CD4-positive, alpha-beta memory T cell (primary cell): Measurements from ENCODE around the gene SLU7. TPM values are rescaled to one million over a fixed set of nuclear protein-coding genes. Genes with fewer than 3 reads are reported as not detected.

Experiments used
- CTCF ChIA-PET: fragments of 350-600 bp; sonication (Branson Sonifier 250); formaldehyde crosslinking; loops from one replicate; lab custom pipeline; 2021; ENCODE audit warnings: inconsistent platforms; ENCODE audit not compliant: partially characterized antibody; lab: Charles Lee
- POLR2A ChIA-PET: fragments of 350-600 bp; sonication (Branson Sonifier 250); formaldehyde crosslinking; loops from one replicate; lab custom pipeline; 2021; ENCODE audit not compliant: partially characterized antibody; lab: Charles Lee
- DNase-seq, 5 donors: peaks; one replicate each; pipeline versions ENCODE4 v3.0.0 to v3.0.0-alpha.2; 2020 to 2022; ENCODE audit warnings: mixed read lengths in 1 of 5
- H3K27ac ChIP-seq: one replicate; pipeline ENCODE4 v1.7.0; 2013; ENCODE audit warnings: low read depth, low read length
- H3K27me3 ChIP-seq: 2 replicates; pipeline ENCODE4 v1.7.0; 2013; ENCODE audit warnings: mild to moderate bottlenecking, low read length, moderate library complexity; ENCODE audit not compliant: insufficient read depth
- H3K36me3 ChIP-seq: 2 replicates; pipeline ENCODE4 v1.7.0; 2013; ENCODE audit warnings: mild to moderate bottlenecking, low read length, moderate library complexity; ENCODE audit not compliant: insufficient read depth
- H3K4me1 ChIP-seq: 2 replicates; pipeline ENCODE4 v1.7.0; 2013; ENCODE audit warnings: mild to moderate bottlenecking, low read length, moderate library complexity; ENCODE audit not compliant: insufficient read depth
- H3K4me3 ChIP-seq, 2 donors: one replicate each; pipeline ENCODE4 v1.7.0; 2013; ENCODE audit warnings: low read length in 2 of 2, mild to moderate bottlenecking in 1 of 2
- H3K9me3 ChIP-seq, 2 donors: one replicate each; pipeline ENCODE4 v1.7.0; 2013; ENCODE audit warnings: low read length in 2 of 2, control low read depth in 1 of 2; ENCODE audit not compliant: control insufficient read depth in 1 of 2
- H3K27ac Mint-ChIP-seq, 7 donors: one replicate each; pipeline ENCODE4 v1.8.0; 2020 to 2021; ENCODE audit warnings: mixed read lengths in 7 of 7, mild to moderate bottlenecking in 6 of 7, inconsistent platforms in 3 of 7, moderate library complexity in 3 of 7
- H3K27me3 Mint-ChIP-seq, 2 donors: one replicate each; pipeline ENCODE4 v1.8.0; 2020 to 2021; ENCODE audit warnings: mixed read lengths in 2 of 2
- H3K36me3 Mint-ChIP-seq, 2 donors: one replicate each; pipeline ENCODE4 v1.8.0; 2020 to 2021; ENCODE audit warnings: mixed read lengths in 2 of 2, inconsistent platforms in 1 of 2, mild to moderate bottlenecking in 1 of 2
- H3K4me1 Mint-ChIP-seq, 4 donors: one replicate each; pipeline ENCODE4 v1.8.0; 2020 to 2021; ENCODE audit warnings: mixed read lengths in 4 of 4, mild to moderate bottlenecking in 1 of 4
- H3K4me3 Mint-ChIP-seq, 8 donors: one replicate each; pipeline ENCODE4 v1.8.0; 2020 to 2021; ENCODE audit warnings: mixed read lengths in 8 of 8, mild to moderate bottlenecking in 7 of 8, moderate library complexity in 6 of 8, inconsistent platforms in 3 of 8
- H3K9me3 Mint-ChIP-seq, 8 donors: one replicate each; pipeline ENCODE4 v1.8.0; 2020 to 2021; ENCODE audit warnings: mixed read lengths in 8 of 8, mild to moderate bottlenecking in 5 of 8, inconsistent platforms in 3 of 8, moderate library complexity in 1 of 8
- intact Hi-C: fragments of 100-400 bp; cut with micrococcal nuclease; formaldehyde crosslinking; loops from one replicate; pipeline ENCODE4 v1.15.1; 2023
- polyA plus RNA-seq, 2 donors: library from polyadenylated mRNA; unstranded; fragments of 300-500 nt; fragmentation: Illumina TruSeq; gene quantifications; one replicate each; pipeline ENCODE4 v1.2.3, GENCODE V29; 2021
- total RNA-seq, 2 experiments: library from RNA; stranded (reverse); gene quantifications; one replicate each; pipeline ENCODE4 v1.2.3, GENCODE V29; 2021

The SLU7 gene
- total and polyA plus RNA-seq, 4 experiments from 2014 or later: 50.8 to 93.9 (median 87.6) TPM

DNA sequence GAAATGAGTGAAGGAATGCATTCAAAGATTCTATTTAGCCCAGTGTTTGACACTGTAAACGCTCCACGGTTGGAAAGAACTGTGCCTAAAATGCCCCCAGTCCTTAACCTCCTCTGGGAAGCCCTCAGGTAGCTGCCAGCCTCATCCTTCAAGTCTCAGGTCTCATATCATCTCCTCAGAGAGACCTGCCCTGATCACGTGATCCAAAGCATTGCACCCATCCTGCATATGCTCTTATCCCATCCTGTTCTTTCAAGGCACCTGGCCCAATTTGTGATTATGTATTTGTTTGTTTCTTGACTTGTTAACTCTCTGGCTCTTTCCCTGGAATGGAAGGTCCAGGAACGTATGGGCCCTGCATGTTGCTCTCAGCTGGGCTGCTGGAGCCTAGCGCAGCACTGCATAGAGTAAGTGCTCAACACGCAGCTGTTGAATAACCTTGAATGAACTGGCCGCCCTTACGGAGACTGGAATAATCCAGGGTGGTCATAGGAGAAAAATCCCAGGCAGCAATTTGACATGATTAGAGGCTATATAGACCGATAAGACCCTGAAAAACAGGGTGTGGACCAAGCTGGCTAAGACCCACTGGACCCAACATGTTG lies 57.2 kb downstream of the SLU7 start:
- Histone ChIP-seq H3K27ac (no peak overlapping the region), H3K9me3 (no peaks in the 10 kb centered on the region), H3K4me3 (no peak overlapping the region), H3K36me3 (no peaks in the 10 kb centered on the region), H3K27me3 (no peaks in the 10 kb centered on the region), H3K4me1 (no peaks in the 10 kb centered on the region)
- Mint-ChIP-seq H3K27ac (no peak overlapping the region), H3K4me3 (no peak overlapping the region), H3K36me3 (no peaks in the 10 kb centered on the region), H3K9me3 (peaks cover 0 to 2% (median 0%) of the 10 kb centered on the region in 8 donors), H3K4me1 (no peaks in the 10 kb centered on the region), H3K27me3 (peaks cover 8 to 17% of the 10 kb centered on the region in 2 donors)
- DNase-seq: no peak
- ChIA-PET POLR2A (no interaction called here), CTCF (interaction anchor here (1.4 kb wide), 1 partner anchor 16 kb away, joined by 6 read pairs; no protein-coding TSS in a partner anchor)
- intact Hi-C loops: no loop called here

DNA sequence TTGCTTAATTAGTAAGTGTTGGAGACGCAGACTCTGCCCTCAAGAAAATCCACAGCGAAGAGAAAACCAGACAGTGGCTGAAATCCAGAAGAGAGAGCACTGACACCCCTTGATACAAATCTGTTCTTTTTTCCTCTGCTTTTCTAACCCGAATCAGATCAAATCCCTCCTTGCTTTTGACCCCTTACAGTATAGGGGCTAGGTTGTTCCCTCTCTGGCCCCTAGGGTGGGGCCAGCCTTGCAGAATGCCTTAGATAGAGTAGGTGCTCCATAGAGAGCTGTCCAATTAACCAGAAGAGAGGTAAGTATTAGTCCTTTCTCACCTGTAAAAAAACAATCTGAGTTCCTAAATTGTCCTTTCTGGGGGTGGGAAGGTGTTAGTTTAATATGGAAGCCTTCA lies 58.6 kb downstream of the SLU7 start:
- no peaks in the 10 kb centered on the region for H3K9me3 ChIP-seq
- H3K27ac Mint-ChIP-seq: no peak overlapping the region
- H3K27me3 ChIP-seq: no peaks in the 10 kb centered on the region
- H3K36me3 Mint-ChIP-seq: no peaks in the 10 kb centered on the region
- DNase-seq: no peak
- H3K4me3 ChIP-seq: no peak overlapping the region
- H3K4me1 ChIP-seq: no peaks in the 10 kb centered on the region
- H3K9me3 Mint-ChIP-seq: peaks cover 0 to 2% (median 0%) of the 10 kb centered on the region in 8 donors
- CTCF ChIA-PET: interaction anchor here (1.0 kb wide), 1 partner anchor 339 kb away, joined by 3 read pairs; no protein-coding TSS in a partner anchor
- H3K4me3 Mint-ChIP-seq: no peak overlapping the region
- H3K4me1 Mint-ChIP-seq: no peaks in the 10 kb centered on the region
- POLR2A ChIA-PET: no interaction called here
- intact Hi-C loops: no loop called here
- H3K36me3 ChIP-seq: no peaks in the 10 kb centered on the region
- no peak overlapping the region for H3K27ac ChIP-seq
- H3K27me3 Mint-ChIP-seq: peaks cover 3 to 12% of the 10 kb centered on the region in 2 donors

DNA sequence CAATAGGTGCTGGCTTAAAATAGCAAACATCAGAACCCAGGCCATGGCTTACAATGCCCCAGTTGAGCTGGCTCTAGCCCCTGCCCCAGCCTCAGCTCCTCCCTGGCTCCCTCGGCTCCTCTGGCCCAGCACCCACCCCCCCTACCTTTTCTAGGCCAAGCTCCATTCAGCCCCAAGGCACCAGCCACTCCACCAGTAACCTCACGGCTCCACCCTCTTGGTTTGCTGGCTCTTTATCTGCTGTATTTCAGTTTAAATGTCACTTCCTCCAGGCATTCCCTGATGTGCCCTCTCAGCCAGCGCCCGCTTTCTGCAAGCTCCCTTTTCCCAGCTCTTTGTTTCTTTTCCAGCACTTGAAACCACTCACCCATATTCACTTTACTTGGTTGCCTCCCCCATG lies 59.1 kb downstream of the SLU7 start:
- Histone ChIP-seq H3K4me1 (no peaks in the 10 kb centered on the region), H3K4me3 (no peak overlapping the region), H3K27me3 (no peaks in the 10 kb centered on the region), H3K9me3 (no peaks in the 10 kb centered on the region), H3K36me3 (no peaks in the 10 kb centered on the region), H3K27ac (no peak overlapping the region)
- ChIA-PET POLR2A (no interaction called here), CTCF (interaction anchor here (1.0 kb wide), 1 partner anchor 338 kb away, joined by 3 read pairs; no protein-coding TSS in a partner anchor)
- Mint-ChIP-seq H3K27ac (no peak overlapping the region), H3K27me3 (peaks cover 0 to 12% of the 10 kb centered on the region in 2 donors), H3K9me3 (no peaks in the 10 kb centered on the region), H3K4me1 (no peaks in the 10 kb centered on the region), H3K4me3 (no peak overlapping the region), H3K36me3 (no peaks in the 10 kb centered on the region)
- intact Hi-C loops: no loop called here
- no peak for DNase-seq

DNA sequence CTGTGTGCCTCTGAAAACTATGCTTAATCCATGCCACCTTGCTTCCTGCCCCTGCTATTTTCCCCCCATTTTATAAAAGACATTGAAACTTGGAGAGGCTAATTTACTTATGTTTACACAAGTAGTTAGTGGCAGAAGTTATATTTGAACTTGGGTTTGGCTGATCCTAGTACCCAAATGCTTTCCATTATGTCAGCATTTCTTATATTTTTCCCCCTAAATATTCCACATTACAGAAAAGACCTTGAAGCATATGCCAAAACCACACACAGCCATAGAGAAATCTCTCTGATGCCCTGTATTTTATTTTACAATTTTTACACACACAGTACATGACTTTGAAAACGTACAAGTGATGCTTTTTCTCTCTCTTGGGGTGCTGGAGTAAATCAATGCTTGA lies 59.6 kb downstream of the SLU7 start:
- POLR2A ChIA-PET: no interaction called here
- Mint-ChIP-seq H3K27ac (no peak overlapping the region), H3K9me3 (no peaks in the 10 kb centered on the region)

DNA sequence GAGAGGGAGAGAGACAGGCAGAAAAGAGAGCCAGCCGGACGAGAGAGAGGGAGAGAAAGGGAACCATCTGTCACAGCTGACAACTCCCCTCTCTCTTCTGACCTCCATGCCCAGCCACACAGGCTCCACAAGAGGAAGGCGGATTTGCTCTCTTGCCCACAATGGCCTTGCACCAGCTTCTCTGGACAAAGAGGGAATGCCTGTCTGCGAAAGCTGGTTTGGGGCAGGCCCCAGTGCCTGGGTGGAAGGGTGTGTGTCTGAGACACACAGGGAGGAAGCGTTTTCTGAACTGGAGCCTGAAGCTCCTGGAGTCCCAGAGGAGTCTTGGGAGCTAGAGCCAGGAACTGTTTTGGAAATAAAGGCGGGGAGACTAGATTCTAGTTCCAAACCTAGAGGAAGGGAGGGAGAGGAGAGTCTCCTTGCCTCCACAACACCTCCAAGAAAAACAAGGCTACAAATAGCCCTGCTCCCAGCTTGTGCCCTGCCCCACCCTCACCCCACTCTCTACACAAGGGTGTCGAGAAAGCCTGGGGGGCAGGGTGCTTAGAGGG lies 60.9 kb downstream of the SLU7 start:
- H3K36me3 ChIP-seq: no peaks in the 10 kb centered on the region
- Mint-ChIP-seq H3K36me3 (no peaks in the 10 kb centered on the region), H3K4me1 (no peaks in the 10 kb centered on the region), H3K4me3 (no peak overlapping the region), H3K27ac (no peak overlapping the region), H3K27me3 (peaks cover 0 to 14% of the 10 kb centered on the region in 2 donors), H3K9me3 (no peaks in the 10 kb centered on the region)
- H3K4me3 ChIP-seq: no peak overlapping the region
- H3K27ac ChIP-seq: no peak overlapping the region
- H3K27me3 ChIP-seq: no peaks in the 10 kb centered on the region
- ChIA-PET CTCF (interaction anchor here (1.3 kb wide), 1 partner anchor 12 kb away, joined by 4 read pairs; no protein-coding TSS in a partner anchor), POLR2A (no interaction called here)
- H3K9me3 ChIP-seq: no peaks in the 10 kb centered on the region
- H3K4me1 ChIP-seq: no peaks in the 10 kb centered on the region
- DNase-seq: no peak
- intact Hi-C loops: no loop called here

More for the DNA sequence above, 59.6 kb downstream of the SLU7 start:
- Mint-ChIP-seq H3K36me3 (no peaks in the 10 kb centered on the region), H3K27me3 (peaks cover 0 to 12% of the 10 kb centered on the region in 2 donors), H3K4me1 (no peaks in the 10 kb centered on the region), H3K4me3 (no peak overlapping the region)
- H3K27me3 ChIP-seq: no peaks in the 10 kb centered on the region
- H3K36me3 ChIP-seq: no peaks in the 10 kb centered on the region
- H3K4me1 ChIP-seq: no peaks in the 10 kb centered on the region
- intact Hi-C loops: no loop called here
- H3K9me3 ChIP-seq: no peaks in the 10 kb centered on the region
- no peak overlapping the region for H3K27ac ChIP-seq
- CTCF ChIA-PET: interaction anchor here (1.1 to 1.2 kb wide), 2 partner anchors 13 to 14 kb away, joined by 3 to 5 read pairs; no protein-coding TSS in a partner anchor
- DNase-seq: no peak
- H3K4me3 ChIP-seq: no peak overlapping the region

DNA sequence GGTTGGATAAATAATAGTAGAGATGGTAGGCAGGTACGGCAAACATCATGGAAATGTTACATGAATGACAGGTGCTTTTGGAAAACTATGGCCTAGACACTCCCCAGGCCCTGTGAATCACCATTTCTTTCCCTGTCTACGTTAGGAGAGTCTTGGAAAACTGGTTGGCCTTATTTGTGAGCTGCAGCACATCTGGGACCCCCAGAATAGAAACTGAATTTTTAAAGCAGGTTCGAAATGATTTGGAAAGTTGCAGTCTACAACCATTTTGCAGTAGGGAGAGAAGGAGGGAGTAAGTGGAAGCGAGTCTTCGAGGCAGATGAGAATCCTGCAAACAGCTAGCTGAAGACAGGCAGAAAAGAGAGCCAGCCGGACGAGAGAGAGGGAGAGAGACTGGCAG lies 61.5 kb downstream of the SLU7 start:
- Histone ChIP-seq H3K36me3 (no peaks in the 10 kb centered on the region), H3K9me3 (no peaks in the 10 kb centered on the region), H3K4me3 (no peak overlapping the region), H3K4me1 (no peaks in the 10 kb centered on the region), H3K27ac (no peak overlapping the region), H3K27me3 (no peaks in the 10 kb centered on the region)
- Mint-ChIP-seq H3K36me3 (no peaks in the 10 kb centered on the region), H3K27me3 (peaks cover 0 to 14% of the 10 kb centered on the region in 2 donors), H3K27ac (no peak overlapping the region), H3K4me3 (no peak overlapping the region), H3K9me3 (no peaks in the 10 kb centered on the region), H3K4me1 (no peaks in the 10 kb centered on the region)
- no peak for DNase-seq
- ChIA-PET POLR2A (no interaction called here), CTCF (interaction anchor here (0.6 to 1.3 kb wide), 2 partner anchors 12 to 26 kb away, joined by 3 to 4 read pairs; no protein-coding TSS in a partner anchor)
- intact Hi-C loops: no loop called here

DNA sequence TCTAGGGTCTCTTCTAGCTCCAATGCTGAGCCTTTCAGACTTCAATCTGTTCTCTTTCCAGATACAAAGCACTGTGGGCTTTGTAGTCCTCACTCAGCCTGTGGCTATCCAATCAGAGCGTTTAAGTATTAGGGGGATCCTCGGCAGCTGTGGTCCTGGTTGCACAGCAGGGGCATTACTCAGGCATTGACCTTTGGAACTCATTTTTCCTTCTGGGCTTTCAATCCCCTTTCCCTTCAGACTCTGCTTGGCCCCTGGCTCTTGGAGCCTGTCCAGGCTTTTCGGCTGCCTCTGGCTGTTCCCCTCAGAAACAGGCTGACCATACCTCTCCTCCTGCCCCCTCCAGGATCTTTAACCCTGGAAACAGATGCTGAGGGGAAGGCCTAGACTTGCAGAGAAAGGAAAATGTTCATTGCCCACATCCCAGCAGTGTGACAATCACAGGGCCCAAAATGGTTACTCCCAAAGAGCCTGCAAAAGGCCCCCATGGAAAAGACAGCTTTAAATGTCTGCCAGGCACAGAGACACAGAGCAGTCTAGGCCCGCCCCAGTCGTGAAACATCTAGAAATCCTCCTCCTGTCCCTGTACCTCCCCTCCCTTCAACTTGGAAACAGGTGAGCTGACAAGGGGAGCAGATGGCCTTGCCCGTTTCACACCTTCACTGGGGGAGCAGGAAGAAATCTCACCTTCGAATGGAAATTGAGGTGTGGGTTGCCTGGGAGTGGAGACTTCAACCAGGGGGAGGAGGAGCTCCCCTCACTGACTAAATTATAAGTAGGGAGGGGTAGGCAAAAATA lies 62.1 kb downstream of the SLU7 start:
- Histone ChIP-seq H3K9me3 (no peaks in the 10 kb centered on the region), H3K4me1 (no peaks in the 10 kb centered on the region), H3K27me3 (no peaks in the 10 kb centered on the region), H3K36me3 (no peaks in the 10 kb centered on the region), H3K4me3 (no peak overlapping the region), H3K27ac (no peak overlapping the region)
- ChIA-PET POLR2A (no interaction called here), CTCF (interaction anchor here (0.6 to 1.3 kb wide), 2 partner anchors 11 to 27 kb away, joined by 3 to 4 read pairs; no protein-coding TSS in a partner anchor)
- Mint-ChIP-seq H3K4me3 (no peak overlapping the region), H3K27ac (no peak overlapping the region), H3K9me3 (no peaks in the 10 kb centered on the region), H3K36me3 (no peaks in the 10 kb centered on the region), H3K4me1 (no peaks in the 10 kb centered on the region), H3K27me3 (peaks cover 0 to 9% of the 10 kb centered on the region in 2 donors)
- intact Hi-C loops: no loop called here
- DNase-seq: no peak
